ENCODE measurements around the gene SLC6A16. TPM values are rescaled to one million over a fixed set of nuclear protein-coding genes. Genes with fewer than 3 reads are reported as not detected.

Gene SLC6A16
- total RNA-seq, 1 experiment from 2014 or later = 3.2 TPM

DNA sequence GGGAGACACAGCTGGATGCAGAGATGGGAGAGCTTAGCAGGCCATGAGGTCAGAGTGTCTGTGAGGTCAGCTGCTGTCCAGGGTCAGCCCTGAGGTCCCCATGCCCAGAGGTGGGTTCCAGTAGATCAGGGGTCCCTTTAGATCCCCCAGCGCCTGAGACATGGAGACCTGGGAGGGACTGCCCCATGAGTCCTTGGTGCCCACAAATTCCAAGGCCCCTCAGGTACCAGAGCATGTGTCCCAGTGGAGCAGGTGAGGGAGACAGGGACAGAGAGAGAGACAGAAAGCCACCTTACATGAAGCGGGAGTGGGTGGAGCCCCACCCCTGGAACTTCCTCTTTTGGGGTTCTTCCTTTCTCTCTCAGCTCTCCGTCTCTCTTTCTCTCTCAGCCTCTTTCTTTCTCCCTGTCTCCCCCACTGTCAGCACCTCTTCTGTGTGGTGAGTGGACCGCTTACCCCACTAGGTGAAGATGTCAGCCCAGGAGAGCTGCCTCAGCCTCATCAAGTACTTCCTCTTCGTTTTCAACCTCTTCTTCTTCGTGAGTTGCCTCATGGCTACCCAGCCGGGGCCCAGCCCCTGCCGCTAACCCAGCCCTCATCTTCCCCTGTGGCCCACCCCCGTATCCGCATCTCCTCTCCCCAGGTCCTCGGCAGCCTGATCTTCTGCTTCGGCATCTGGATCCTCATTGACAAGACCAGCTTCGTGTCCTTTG lies 10.2 kb upstream of the SLC6A16 start, which contains the start of gene CD37:
Gene CD37 (plus strand): TSS at position 336 of the 713 bp plus-strand sequence. CDS start 135 bp downstream, at position 471.
- Histone ChIP-seq H4K8ac (replicated peaks; ENCODE audit: insufficient read length, low read depth, low read length) (no peak within 1 kb of the TSS), H3K56ac (ENCODE audit: insufficient read length, low read depth, low read length) (no peak within 1 kb of the TSS), H4K5ac (ENCODE audit: insufficient read length, low read depth, low read length) (no peak within 1 kb of the TSS), H4K20me1 (ENCODE audit: control insufficient read depth, insufficient read depth, insufficient read length) (no peaks in the 10 kb centered on the region), H3K79me1 (ENCODE audit: insufficient read depth, low read depth, low read length, poor library complexity, severe bottlenecking) (no peaks in the 10 kb centered on the region), H3K4ac (ENCODE audit: low read depth, low read length) (no peak within 1 kb of the TSS), H3K79me2 (ENCODE audit: insufficient read depth, low read length) (no peaks in the 10 kb centered on the region), H2AFZ (ENCODE audit: low read length) (no peak within 1 kb of the TSS), H2AK5ac (ENCODE audit: insufficient read length, low read length) (no peak within 1 kb of the TSS), H2BK20ac (ENCODE audit: low read depth, low read length, poor library complexity, severe bottlenecking) (no peak within 1 kb of the TSS), H4K91ac (ENCODE audit: insufficient read length, low read depth, low read length) (no peak within 1 kb of the TSS), H2BK12ac (ENCODE audit: insufficient read length, low read depth, low read length) (no peak within 1 kb of the TSS), H2BK15ac (ENCODE audit: low read depth, low read length) (no peak within 1 kb of the TSS), H3K18ac (ENCODE audit: insufficient read length, low read depth, low read length) (no peak within 1 kb of the TSS), H2BK5ac (ENCODE audit: insufficient read length, low read length) (no peak within 1 kb of the TSS), H3K9ac (ENCODE audit: extremely low read depth, insufficient read length, low read length) (no peak within 1 kb of the TSS), H2BK120ac (ENCODE audit: low read depth, low read length, poor library complexity, severe bottlenecking) (no peak within 1 kb of the TSS), H3K27ac (ENCODE audit: insufficient read length, low read depth, low read length) (no peak within 1 kb of the TSS), H3K9me3 (ENCODE audit: control insufficient read depth, low read depth, low read length) (no peaks in the 10 kb centered on the region), H3T11ph (ENCODE audit: low read length) (no peak within 1 kb of the TSS), H3K23ac (ENCODE audit: insufficient read length, low read depth, low read length) (no peak within 1 kb of the TSS), H3K23me2 (ENCODE audit: insufficient read length, low read depth, low read length, poor library complexity, severe bottlenecking) (peaks cover 12% of the 10 kb centered on the region), H3K27me3 (ENCODE audit: insufficient read depth, low read length) (peaks cover 3% of the 10 kb centered on the region; the same call in 1 of the 2 replicates), H3K4me1 (ENCODE audit: insufficient read depth, low read length) (peaks cover 2% of the 10 kb centered on the region; the same call in 1 of the 2 replicates), H3K14ac (ENCODE audit: insufficient read depth, low read length) (no peak within 1 kb of the TSS), H3K4me2 (ENCODE audit: insufficient read depth, insufficient read length, low read length) (no peak within 1 kb of the TSS)
- Mint-ChIP-seq H3K4me1 (peaks cover 25 to 32% of the 10 kb centered on the region in 2 experiments), H3K36me3 (ENCODE audit: insufficient read depth in 1 of 3, low read depth in 3 of 3) (peaks cover under 1 to 29% (median 7%) of the 10 kb centered on the region in 3 experiments), H3K9me3 (no peaks in the 10 kb centered on the region; a peak in 1 of 5 replicates), H3K27me3 (ENCODE audit: low read depth) (peaks cover 18% of the 10 kb centered on the region), H3K27ac (peak within 1 kb of the TSS in 2 of 3 experiments; percentile 23 to 81; a peak in 1 of 7 replicates), H3K4me3 (no peak within 1 kb of the TSS)
- DNase-seq = peak; percentile 21
- TF ChIP-seq, protein P1, sequence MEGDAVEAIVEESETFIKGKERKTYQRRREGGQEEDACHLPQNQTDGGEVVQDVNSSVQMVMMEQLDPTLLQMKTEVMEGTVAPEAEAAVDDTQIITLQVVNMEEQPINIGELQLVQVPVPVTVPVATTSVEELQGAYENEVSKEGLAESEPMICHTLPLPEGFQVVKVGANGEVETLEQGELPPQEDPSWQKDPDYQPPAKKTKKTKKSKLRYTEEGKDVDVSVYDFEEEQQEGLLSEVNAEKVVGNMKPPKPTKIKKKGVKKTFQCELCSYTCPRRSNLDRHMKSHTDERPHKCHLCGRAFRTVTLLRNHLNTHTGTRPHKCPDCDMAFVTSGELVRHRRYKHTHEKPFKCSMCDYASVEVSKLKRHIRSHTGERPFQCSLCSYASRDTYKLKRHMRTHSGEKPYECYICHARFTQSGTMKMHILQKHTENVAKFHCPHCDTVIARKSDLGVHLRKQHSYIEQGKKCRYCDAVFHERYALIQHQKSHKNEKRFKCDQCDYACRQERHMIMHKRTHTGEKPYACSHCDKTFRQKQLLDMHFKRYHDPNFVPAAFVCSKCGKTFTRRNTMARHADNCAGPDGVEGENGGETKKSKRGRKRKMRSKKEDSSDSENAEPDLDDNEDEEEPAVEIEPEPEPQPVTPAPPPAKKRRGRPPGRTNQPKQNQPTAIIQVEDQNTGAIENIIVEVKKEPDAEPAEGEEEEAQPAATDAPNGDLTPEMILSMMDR (conservative IDR thresholded peaks at IDR 0.05) = no peak
- WGBS (ENCODE audit: extremely low coverage, insufficient read length, low lambda C conversion rate) = no CpG with 5 or more reads among the region's 13 CpGs
